Left renal cortex interstitium (tissue), 4 donors: ENCODE data around the gene FTO. TPM values are rescaled to one million over a fixed set of nuclear protein-coding genes. Genes with fewer than 3 reads are reported as not detected.
"Not testable (repeated sequence)": the region's sequence is repeated elsewhere in the genome, so short reads cannot be mapped to it uniquely, and the experiment has no call there.

Source experiments
- DNase-seq, 4 donors: peaks; one replicate each; pipeline ENCODE4 v3.0.0-alpha.2; 2013; ENCODE audit warnings: low read depth in 4 of 4, low spot score in 2 of 4, missing footprints in 1 of 4
- polyA plus RNA-seq, 4 donors: library from polyadenylated mRNA; unstranded; fragments of 120-200 nt; gene quantifications; one replicate each; pipeline ENCODE4 v1.2.1, GENCODE V29; 2013; ENCODE audit not compliant: insufficient read length in 4 of 4

The FTO gene
- polyA plus RNA-seq, 4 donors, result 83.2 to 91.1 (median 86.2) TPM

GRCh38 chr16:54180421-54181359 is 476.7 kb downstream of the FTO start:
- DNase-seq, result no peak

DNA sequence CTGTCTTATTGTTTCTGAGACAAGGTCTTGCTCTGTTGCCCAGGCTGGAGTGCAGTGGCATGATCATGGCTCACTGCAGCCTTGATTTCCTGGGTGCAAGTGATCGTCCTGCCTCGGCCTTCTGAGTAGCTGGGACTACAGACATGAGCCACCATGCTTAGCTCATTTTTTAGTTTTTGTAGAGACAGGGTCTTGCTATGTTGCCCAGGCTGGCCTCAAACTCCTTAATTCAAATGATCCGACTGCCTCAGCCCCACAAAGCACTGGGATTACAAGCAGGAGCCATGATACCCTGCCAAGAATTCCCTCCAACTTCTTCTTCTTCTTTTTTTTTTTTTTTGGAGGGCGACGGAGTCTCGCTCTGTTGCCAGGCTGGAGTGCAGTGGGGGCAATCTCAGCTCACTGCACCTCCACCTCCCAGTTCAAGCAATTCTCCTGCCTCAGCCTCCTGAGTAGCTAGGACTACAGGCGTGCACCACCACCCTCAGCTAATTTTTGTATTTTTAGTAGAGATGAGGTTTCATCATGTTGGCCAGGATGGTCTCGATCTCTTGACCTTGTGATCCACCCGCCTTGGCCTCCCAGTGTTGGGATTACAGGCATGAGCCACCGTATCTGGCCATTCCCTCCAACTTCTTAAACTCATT is 477.9 kb downstream of the FTO start:
- not testable (repeated sequence) for DNase-seq

- DNase-seq, result no peak
These were observed 481.1 kb downstream of the FTO start for GRCh38 chr16:54185045-54185444.

DNA sequence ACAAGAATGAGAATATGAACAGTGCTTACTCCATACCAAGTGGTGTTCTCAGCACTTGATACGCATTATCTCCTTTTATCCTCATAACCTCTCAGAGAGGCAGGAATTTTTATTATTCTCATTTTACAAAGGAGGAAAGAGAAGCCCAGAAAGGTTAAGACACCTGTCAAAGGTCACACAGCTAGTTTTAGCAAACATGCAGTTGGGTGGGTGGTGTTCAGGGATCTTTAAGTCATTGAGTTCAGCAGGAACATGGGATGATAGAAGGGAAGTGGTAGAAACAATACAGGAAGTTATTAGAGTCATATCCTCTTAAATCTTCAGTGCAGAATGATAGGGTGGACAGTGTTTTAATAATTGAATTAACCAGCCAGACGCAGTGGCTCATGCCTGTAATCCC is 487.2 kb downstream of the FTO start:
- no peak for DNase-seq

GRCh38 chr16:54191592-54191991 is 487.6 kb downstream of the FTO start:
- no peak for DNase-seq

- no peak for DNase-seq
These were observed 489.2 kb downstream of the FTO start for GRCh38 chr16:54193013-54193664.

- peak; percentile 61 to 71 (median 64) for DNase-seq
These were observed 489.8 kb downstream of the FTO start for GRCh38 chr16:54193665-54194333.

DNA sequence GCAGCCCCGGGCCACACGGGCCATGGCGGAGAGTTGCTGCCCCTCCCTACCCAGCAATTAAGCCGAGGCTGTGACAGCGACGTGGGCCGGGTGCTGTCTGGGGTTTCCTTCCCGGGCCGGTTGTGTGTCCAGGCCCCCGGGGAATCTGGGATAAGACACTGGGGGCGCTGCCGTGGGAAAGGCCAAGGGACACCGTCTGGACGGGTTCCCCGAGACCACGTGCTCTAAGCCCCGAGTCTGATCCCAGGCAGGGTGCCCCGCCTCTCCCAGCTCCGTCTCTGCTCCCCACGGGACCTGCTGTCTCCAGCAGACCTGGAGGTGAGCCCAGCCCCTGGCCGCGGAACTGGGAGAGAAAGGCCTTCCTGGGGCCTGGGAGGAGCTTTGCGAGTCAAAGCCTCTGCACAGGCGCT is 490.4 kb downstream of the FTO start:
- DNase-seq, result no peak

DNA sequence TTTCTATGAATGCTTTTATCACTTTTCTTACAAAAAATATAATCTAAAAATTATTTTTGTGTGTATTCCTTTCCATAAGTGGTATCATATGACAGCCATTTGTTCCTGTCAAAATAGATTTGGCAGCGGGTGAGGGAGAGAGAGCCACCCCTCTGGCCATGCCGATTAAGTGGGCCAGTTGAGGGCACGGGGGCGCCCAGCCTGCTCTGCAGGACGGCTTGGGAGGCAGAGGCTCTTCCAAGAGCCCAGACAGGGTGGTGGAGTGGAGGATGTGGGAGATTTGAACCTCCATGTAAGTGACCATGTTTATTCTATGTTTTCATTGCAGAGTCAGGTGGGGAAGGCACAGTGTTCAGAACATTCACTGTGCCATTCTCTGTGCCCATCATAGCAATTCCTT is 493.8 kb downstream of the FTO start:
- DNase-seq, result no peak

DNA sequence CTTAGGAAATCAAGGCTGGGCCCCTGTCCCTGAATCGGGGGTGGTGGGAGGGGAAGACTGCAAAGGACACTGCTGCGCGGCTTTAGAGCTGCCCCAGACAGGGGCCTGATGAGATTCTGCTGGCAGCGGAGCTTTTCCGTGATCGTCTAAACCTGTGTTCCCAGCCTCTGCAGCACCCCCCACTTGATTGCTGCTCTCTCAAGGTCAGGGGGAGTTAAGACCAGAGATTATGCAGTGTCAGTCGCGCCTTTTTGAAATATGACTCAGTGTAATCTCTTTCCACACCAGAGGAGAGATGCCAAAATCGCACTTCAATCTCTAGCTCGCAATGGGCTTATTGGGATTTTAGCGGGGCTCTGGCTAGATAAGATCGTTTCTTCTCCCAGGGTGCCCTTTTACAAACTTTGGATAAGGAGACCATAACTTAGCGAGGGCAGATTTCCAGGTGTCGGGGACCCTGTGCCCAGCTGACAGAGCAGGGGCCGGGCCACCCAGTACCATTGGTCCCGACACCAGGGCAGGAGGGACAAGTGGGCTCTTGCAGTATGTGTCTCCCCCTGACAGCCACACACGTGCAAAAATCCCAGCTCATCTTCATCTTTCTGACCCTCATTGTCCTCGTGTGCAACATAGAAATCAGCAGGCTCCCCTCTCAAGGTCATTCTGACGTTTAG is 495.7 kb downstream of the FTO start:
- DNase-seq, result no peak

GRCh38 chr16:54200161-54200534 is 496.2 kb downstream of the FTO start:
- no peak for DNase-seq

- no peak for DNase-seq
These were observed 496.8 kb downstream of the FTO start for GRCh38 chr16:54200720-54201119.

GRCh38 chr16:54201200-54201599 is 497.2 kb downstream of the FTO start:
- DNase-seq, result no peak

Other genes starting within 250 kb of the FTO start
- 10 to 100 TPM; 35.7 to 48.3 (median 46.0) TPM for gene AKTIP, start 200.9 kb upstream of the FTO start, polyA plus RNA-seq
- 10 to 100 TPM; 14.8 to 20.0 (median 17.9) TPM for gene RPGRIP1L, start 297 bp upstream of the FTO start, polyA plus RNA-seq